Vagina (tissue), 2 donors: ENCODE measurements around the gene PARD3. TPM values are rescaled to one million over a fixed set of nuclear protein-coding genes. Genes with fewer than 3 reads are reported as not detected.
"Not testable (repeated sequence)": the region's sequence is repeated elsewhere in the genome, so short reads cannot be mapped to it uniquely, and the experiment has no call there.

Source experiments
- DNase-seq, 2 donors: peaks; one replicate each; pipeline ENCODE4 v3.0.0-alpha.2; 2017; ENCODE audit errors: extremely low spot score in 2 of 2
- H3K27ac ChIP-seq: fragments of 200-600 bp; sonication (generic); one replicate; pipeline ENCODE4 v1.5.1; 2019
- H3K27me3 ChIP-seq: fragments of 200-600 bp; sonication (generic); one replicate; pipeline ENCODE4 v1.5.1; 2019
- H3K36me3 ChIP-seq, 2 donors: fragments of 200-600 bp; sonication (generic); one replicate each; pipeline ENCODE4 v1.5.1; 2017 to 2019
- H3K4me1 ChIP-seq: fragments of 200-600 bp; sonication (generic); one replicate; pipeline ENCODE4 v1.5.1; 2019
- H3K4me3 ChIP-seq, 2 donors: fragments of 200-600 bp; sonication (generic); 1 replicate in 1 of 2; 2 replicates in 1 of 2; pipeline ENCODE4 v1.5.1; 2016 to 2019
- H3K9me3 ChIP-seq: fragments of 200-600 bp; sonication (generic); one replicate; pipeline ENCODE4 v1.5.1; 2019
- CTCF ChIP-seq, 3 experiments: fragments of 450-650 bp in 2 of 3; fragments of 200-600 bp in 1 of 3; sonication (generic) in 1 of 3; IDR thresholded peaks; one replicate each; pipeline ENCODE4 v1.5.1; 2017 to 2019; ENCODE audit warnings: antibody characterized with exemption in 3 of 3, mild to moderate bottlenecking in 2 of 3, moderate library complexity in 2 of 3
- POLR2A ChIP-seq, 2 donors: fragments of 450-650 bp; IDR thresholded peaks; one replicate each; pipeline ENCODE4 v1.6.1; 2017; ENCODE audit warnings: antibody characterized with exemption in 2 of 2, mild to moderate bottlenecking in 2 of 2, moderate library complexity in 2 of 2
- POLR2AphosphoS5 ChIP-seq, 2 donors: sonication (generic); formaldehyde crosslinking; IDR thresholded peaks; one replicate each; pipeline ENCODE4 v1.9.0; 2017; ENCODE audit warnings: antibody characterized with exemption in 2 of 2, mild to moderate bottlenecking in 2 of 2, low read depth in 1 of 2; ENCODE audit not compliant: insufficient read depth in 1 of 2
- intact Hi-C: fragments of 100-400 bp; cut with DNase I; formaldehyde crosslinking; loops from one replicate; pipeline ENCODE4 v1.15.1; 2023
- total RNA-seq: library from RNA; depleted of rRNA; stranded (reverse); fragments of >200 nt; gene quantifications from one replicate; pipeline ENCODE4 v1.2.3, GENCODE V29; 2016

PARD3 gene
- total RNA-seq, 1 donor from 2014 or later = 95.5 TPM

- TF ChIP-seq CTCF (IDR thresholded peaks at IDR 0.05) = no peak
- no peak for TF ChIP-seq POLR2A (IDR thresholded peaks at IDR 0.05)
- TF ChIP-seq POLR2AphosphoS5 (IDR thresholded peaks at IDR 0.05; ENCODE audit: insufficient read depth in 1 of 2, low read depth in 1 of 2) = no peak
- no peaks in the 10 kb centered on the region for H3K9me3 ChIP-seq
- no peaks in the 10 kb centered on the region for H3K4me1 ChIP-seq
- H3K27ac ChIP-seq = no peak overlapping the region
- no peaks in the 10 kb centered on the region for H3K27me3 ChIP-seq
- peaks cover 0 to 10% of the 10 kb centered on the region in 2 donors for H3K36me3 ChIP-seq
- intact Hi-C loops = no loop called here
- no peak overlapping the region for H3K4me3 ChIP-seq
- DNase-seq = no peak
These were observed 455.7 kb downstream of the PARD3 start for GRCh38 chr10:34359435-34359813.

- intact Hi-C loops = no loop called here
- H3K27me3 ChIP-seq = no peaks in the 10 kb centered on the region
- H3K9me3 ChIP-seq = no peaks in the 10 kb centered on the region
- H3K27ac ChIP-seq = no peak overlapping the region
- peaks cover 0 to 10% of the 10 kb centered on the region in 2 donors for H3K36me3 ChIP-seq
- no peaks in the 10 kb centered on the region for H3K4me1 ChIP-seq
- TF ChIP-seq POLR2AphosphoS5 (IDR thresholded peaks at IDR 0.05; ENCODE audit: insufficient read depth in 1 of 2, low read depth in 1 of 2) = no peak
- TF ChIP-seq CTCF (IDR thresholded peaks at IDR 0.05) = no peak
- TF ChIP-seq POLR2A (IDR thresholded peaks at IDR 0.05) = no peak
- no peak overlapping the region for H3K4me3 ChIP-seq
- no peak for DNase-seq
These were observed 456.2 kb downstream of the PARD3 start for GRCh38 chr10:34358729-34359434.

- no peak for DNase-seq
- Histone ChIP-seq H3K9me3 (no peaks in the 10 kb centered on the region), H3K36me3 (peaks cover 0 to 10% of the 10 kb centered on the region in 2 donors), H3K4me1 (no peaks in the 10 kb centered on the region), H3K27me3 (no peaks in the 10 kb centered on the region), H3K27ac (no peak overlapping the region), H3K4me3 (no peak overlapping the region)
- no peak for TF ChIP-seq CTCF (IDR thresholded peaks at IDR 0.05)
- TF ChIP-seq POLR2AphosphoS5 (IDR thresholded peaks at IDR 0.05; ENCODE audit: insufficient read depth in 1 of 2, low read depth in 1 of 2) = no peak
- TF ChIP-seq POLR2A (IDR thresholded peaks at IDR 0.05) = no peak
- intact Hi-C loops = no loop called here
These were observed 458.6 kb downstream of the PARD3 start for GRCh38 chr10:34356463-34356862.

GRCh38 chr10:34353530-34353929 is 461.6 kb downstream of the PARD3 start:
- H3K27ac ChIP-seq, H3K4me3 ChIP-seq, H3K4me1 ChIP-seq, intact Hi-C loops, DNase-seq, H3K36me3 ChIP-seq, H3K9me3 ChIP-seq, H3K27me3 ChIP-seq: not testable (repeated sequence)

- H3K27me3 ChIP-seq, H3K36me3 ChIP-seq, DNase-seq, H3K27ac ChIP-seq, H3K4me3 ChIP-seq, intact Hi-C loops, H3K4me1 ChIP-seq, H3K9me3 ChIP-seq: not testable (repeated sequence)
These were observed 462.4 kb downstream of the PARD3 start for GRCh38 chr10:34352599-34353204.

- no peaks in the 10 kb centered on the region for H3K27me3 ChIP-seq
- intact Hi-C loops = no loop called here
- H3K4me3 ChIP-seq = no peak overlapping the region
- no peak for TF ChIP-seq CTCF (IDR thresholded peaks at IDR 0.05)
- H3K27ac ChIP-seq = no peak overlapping the region
- H3K36me3 ChIP-seq = no peaks in the 10 kb centered on the region
- no peaks in the 10 kb centered on the region for H3K9me3 ChIP-seq
- no peaks in the 10 kb centered on the region for H3K4me1 ChIP-seq
- DNase-seq = no peak
These were observed 463.9 kb downstream of the PARD3 start for GRCh38 chr10:34351161-34351560.
